ENCODE results near the gene NUBPL. TPM values are rescaled to one million over a fixed set of nuclear protein-coding genes. Genes with fewer than 3 reads are reported as not detected.

Gene NUBPL
- total RNA-seq, 2 experiments from 2014 or later, result 9.0 to 17.5 TPM

- H3K4me2 ChIP-seq (ENCODE audit: low read length), result no peak overlapping the region
- H3K4me1 ChIP-seq (ENCODE audit: insufficient read depth, low read length, poor library complexity, severe bottlenecking), result no peaks in the 10 kb centered on the region
- ChIA-PET POLR2A (interaction anchor here (0.8 kb wide), 1 partner anchor 20 kb away, joined by 4 read pairs; no protein-coding TSS in a partner anchor), CTCF (ENCODE audit: unreplicated experiment) (no interaction called here)
- TF ChIP-seq EZH2phosphoT487 (IDR thresholded peaks at IDR 0.05; ENCODE audit: borderline replicate concordance, low read depth, low read length), result no peak
- no peaks in the 10 kb centered on the region for H4K20me1 ChIP-seq (ENCODE audit: insufficient read depth, low read length)
- BruUV-seq (replicated peaks), result no TSS peak
- H3K9me3 ChIP-seq (ENCODE audit: low read length), result no peaks in the 10 kb centered on the region
- H3K9me2 ChIP-seq (ENCODE audit: insufficient read depth, low read length), result no peaks in the 10 kb centered on the region
- H3K79me2 ChIP-seq (ENCODE audit: insufficient read depth, low read depth, low read length), result no peaks in the 10 kb centered on the region
- no peaks in the 10 kb centered on the region for H3K36me3 ChIP-seq (ENCODE audit: insufficient read depth, low read length)
- intact Hi-C loops (cut with micrococcal nuclease; ENCODE audit: unreplicated experiment), result no loop called here
- no peak for DNase-seq (ENCODE audit: low spot score)
- no peak overlapping the region for H2AFZ ChIP-seq (ENCODE audit: low read length)
- H3K4me3 ChIP-seq (ENCODE audit: low read depth, low read length, poor library complexity, severe bottlenecking), result no peak overlapping the region
- H3K27ac ChIP-seq (ENCODE audit: low read depth, low read length, poor library complexity, severe bottlenecking), result no peak overlapping the region
Observed at GRCh38 chr14:31819281-31819680, 258.1 kb downstream of the NUBPL start.

- no peak overlapping the region for H3K27ac ChIP-seq (ENCODE audit: low read depth, low read length, poor library complexity, severe bottlenecking)
- H3K4me1 ChIP-seq (ENCODE audit: insufficient read depth, low read length, poor library complexity, severe bottlenecking), result no peaks in the 10 kb centered on the region
- H3K9me2 ChIP-seq (ENCODE audit: insufficient read depth, low read length), result no peaks in the 10 kb centered on the region
- no peak overlapping the region for H3K4me3 ChIP-seq (ENCODE audit: low read depth, low read length, poor library complexity, severe bottlenecking)
- H2AFZ ChIP-seq (ENCODE audit: low read length), result no peak overlapping the region
- no peak overlapping the region for H3K4me2 ChIP-seq (ENCODE audit: low read length)
- no peaks in the 10 kb centered on the region for H3K9me3 ChIP-seq (ENCODE audit: low read length)
- intact Hi-C loops (cut with micrococcal nuclease; ENCODE audit: unreplicated experiment), result no loop called here
- H3K79me2 ChIP-seq (ENCODE audit: insufficient read depth, low read depth, low read length), result no peaks in the 10 kb centered on the region
- ChIA-PET POLR2A (interaction anchor here (0.7 kb wide), 1 partner anchor 509 kb away, joined by 3 read pairs; no protein-coding TSS in a partner anchor), CTCF (ENCODE audit: unreplicated experiment) (no interaction called here)
- no peaks in the 10 kb centered on the region for H4K20me1 ChIP-seq (ENCODE audit: insufficient read depth, low read length)
- no peaks in the 10 kb centered on the region for H3K36me3 ChIP-seq (ENCODE audit: insufficient read depth, low read length)
- DNase-seq (ENCODE audit: low spot score), result no peak
- no peak for TF ChIP-seq EZH2phosphoT487 (IDR thresholded peaks at IDR 0.05; ENCODE audit: borderline replicate concordance, low read depth, low read length)
- BruUV-seq (replicated peaks), result no TSS peak
Observed at GRCh38 chr14:31825459-31825858, 264.3 kb downstream of the NUBPL start.

- POLR2A ChIA-PET, result interaction anchor here (0.7 kb wide), 2 partner anchors 509 to 1212 kb away, joined by 3 read pairs; no protein-coding TSS in a partner anchor
- no peak overlapping the region for H3K4me2 ChIP-seq (ENCODE audit: low read length)
Observed at GRCh38 chr14:31827325-31827724, 266.1 kb downstream of the NUBPL start.

More at GRCh38 chr14:31827325-31827724, 266.1 kb downstream of the NUBPL start:
- TF ChIP-seq EZH2phosphoT487 (IDR thresholded peaks at IDR 0.05; ENCODE audit: borderline replicate concordance, low read depth, low read length) (no peak), CTCF (conservative IDR thresholded peaks at IDR 0.05; ENCODE audit: low read length) (no peak)
- CTCF ChIA-PET (ENCODE audit: unreplicated experiment), result no interaction called here
- H4K20me1 ChIP-seq (ENCODE audit: insufficient read depth, low read length), result no peaks in the 10 kb centered on the region
- H3K27ac ChIP-seq (ENCODE audit: low read depth, low read length, poor library complexity, severe bottlenecking), result no peak overlapping the region
- no peaks in the 10 kb centered on the region for H3K9me3 ChIP-seq (ENCODE audit: low read length)
- DNase-seq (ENCODE audit: low spot score), result no peak
- no TSS peak for BruUV-seq (replicated peaks)
- intact Hi-C loops (cut with micrococcal nuclease; ENCODE audit: unreplicated experiment), result no loop called here
- H2AFZ ChIP-seq (ENCODE audit: low read length), result no peak overlapping the region
- H3K79me2 ChIP-seq (ENCODE audit: insufficient read depth, low read depth, low read length), result no peaks in the 10 kb centered on the region
- H3K4me3 ChIP-seq (ENCODE audit: low read depth, low read length, poor library complexity, severe bottlenecking), result no peak overlapping the region
- no peaks in the 10 kb centered on the region for H3K36me3 ChIP-seq (ENCODE audit: insufficient read depth, low read length)
- H3K4me1 ChIP-seq (ENCODE audit: insufficient read depth, low read length, poor library complexity, severe bottlenecking), result no peaks in the 10 kb centered on the region
- H3K9me2 ChIP-seq (ENCODE audit: insufficient read depth, low read length), result no peaks in the 10 kb centered on the region
